Uterus (tissue), 2 donors: ENCODE results near the gene CALN1.

ENCODE experiments used
- POLR2A ChIP-seq, 2 donors: fragments of 450-650 bp; IDR thresholded peaks; one replicate each; pipeline ENCODE4 v1.6.1; 2016; ENCODE audit warnings: antibody characterized with exemption in 2 of 2, mild to moderate bottlenecking in 1 of 2, moderate library complexity in 1 of 2
- TF ChIP-seq, protein P1 (sequence below), 4 experiments: fragments of 200-600 bp in 2 of 4; fragments of 450-650 bp in 2 of 4; sonication (generic) in 2 of 4; IDR thresholded peaks; one replicate each; pipeline ENCODE4 v1.5.1; 2016 to 2019; ENCODE audit warnings: antibody characterized with exemption in 4 of 4, mild to moderate bottlenecking in 2 of 4, moderate library complexity in 1 of 4

DNA sequence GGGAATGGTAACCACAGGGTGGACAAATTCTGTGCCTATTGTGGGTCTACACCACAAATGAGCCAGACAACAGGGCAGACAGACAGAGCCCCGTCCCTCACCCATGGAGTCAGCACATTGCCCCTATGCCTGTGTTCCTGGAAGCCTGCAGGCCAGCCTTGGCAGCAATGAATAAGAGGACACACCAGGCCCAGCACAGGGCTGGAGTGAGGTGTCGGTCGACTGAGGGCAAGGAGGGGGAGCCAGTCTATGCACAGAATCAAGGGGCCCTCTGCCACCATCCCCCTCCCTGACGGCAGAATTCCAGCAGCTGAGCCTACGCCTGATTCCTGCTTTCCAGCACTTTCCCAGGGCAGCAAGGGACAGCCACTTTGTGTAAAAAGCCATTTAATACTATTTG, 98.2 kb downstream of the CALN1 start:
- TF ChIP-seq, protein P1, sequence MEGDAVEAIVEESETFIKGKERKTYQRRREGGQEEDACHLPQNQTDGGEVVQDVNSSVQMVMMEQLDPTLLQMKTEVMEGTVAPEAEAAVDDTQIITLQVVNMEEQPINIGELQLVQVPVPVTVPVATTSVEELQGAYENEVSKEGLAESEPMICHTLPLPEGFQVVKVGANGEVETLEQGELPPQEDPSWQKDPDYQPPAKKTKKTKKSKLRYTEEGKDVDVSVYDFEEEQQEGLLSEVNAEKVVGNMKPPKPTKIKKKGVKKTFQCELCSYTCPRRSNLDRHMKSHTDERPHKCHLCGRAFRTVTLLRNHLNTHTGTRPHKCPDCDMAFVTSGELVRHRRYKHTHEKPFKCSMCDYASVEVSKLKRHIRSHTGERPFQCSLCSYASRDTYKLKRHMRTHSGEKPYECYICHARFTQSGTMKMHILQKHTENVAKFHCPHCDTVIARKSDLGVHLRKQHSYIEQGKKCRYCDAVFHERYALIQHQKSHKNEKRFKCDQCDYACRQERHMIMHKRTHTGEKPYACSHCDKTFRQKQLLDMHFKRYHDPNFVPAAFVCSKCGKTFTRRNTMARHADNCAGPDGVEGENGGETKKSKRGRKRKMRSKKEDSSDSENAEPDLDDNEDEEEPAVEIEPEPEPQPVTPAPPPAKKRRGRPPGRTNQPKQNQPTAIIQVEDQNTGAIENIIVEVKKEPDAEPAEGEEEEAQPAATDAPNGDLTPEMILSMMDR (IDR thresholded peaks at IDR 0.05): no peak
- TF ChIP-seq POLR2A (IDR thresholded peaks at IDR 0.05): no peak
